Measurements from ENCODE around the gene SLC35F3. TPM values are rescaled to one million over a fixed set of nuclear protein-coding genes. Genes with fewer than 3 reads are reported as not detected.

The SLC35F3 gene
- under 1 TPM in 1 of 4 donors, not detected in 3; 0.82 TPM for total RNA-seq

GRCh38 chr1:233904633-233905415, at the start of gene SLC35F3:
Gene SLC35F3 (plus strand): TSS chr1:233904676.
- no peak for DNase-seq
- peaks cover 15 to 30% (median 22%) of the 10 kb centered on the region in 3 donors for H3K27me3 ChIP-seq
- intact Hi-C loops (cut with DNase I; ENCODE audit: low total_unique reads), result no loop called here
- no peaks in the 10 kb centered on the region for H3K9me3 ChIP-seq
- no peaks in the 10 kb centered on the region for H3K4me1 ChIP-seq
- TF ChIP-seq POLR2A (IDR thresholded peaks at IDR 0.05), result no peak
- TF ChIP-seq, protein P1, sequence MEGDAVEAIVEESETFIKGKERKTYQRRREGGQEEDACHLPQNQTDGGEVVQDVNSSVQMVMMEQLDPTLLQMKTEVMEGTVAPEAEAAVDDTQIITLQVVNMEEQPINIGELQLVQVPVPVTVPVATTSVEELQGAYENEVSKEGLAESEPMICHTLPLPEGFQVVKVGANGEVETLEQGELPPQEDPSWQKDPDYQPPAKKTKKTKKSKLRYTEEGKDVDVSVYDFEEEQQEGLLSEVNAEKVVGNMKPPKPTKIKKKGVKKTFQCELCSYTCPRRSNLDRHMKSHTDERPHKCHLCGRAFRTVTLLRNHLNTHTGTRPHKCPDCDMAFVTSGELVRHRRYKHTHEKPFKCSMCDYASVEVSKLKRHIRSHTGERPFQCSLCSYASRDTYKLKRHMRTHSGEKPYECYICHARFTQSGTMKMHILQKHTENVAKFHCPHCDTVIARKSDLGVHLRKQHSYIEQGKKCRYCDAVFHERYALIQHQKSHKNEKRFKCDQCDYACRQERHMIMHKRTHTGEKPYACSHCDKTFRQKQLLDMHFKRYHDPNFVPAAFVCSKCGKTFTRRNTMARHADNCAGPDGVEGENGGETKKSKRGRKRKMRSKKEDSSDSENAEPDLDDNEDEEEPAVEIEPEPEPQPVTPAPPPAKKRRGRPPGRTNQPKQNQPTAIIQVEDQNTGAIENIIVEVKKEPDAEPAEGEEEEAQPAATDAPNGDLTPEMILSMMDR (IDR thresholded peaks at IDR 0.05 in 4 of 5, conservative IDR thresholded peaks at IDR 0.05 in 1 of 5), result no peak
- no peak within 1 kb of the TSS for H3K27ac ChIP-seq
- no peaks in the 10 kb centered on the region for H3K36me3 ChIP-seq
- no peak within 1 kb of the TSS for H3K4me3 ChIP-seq
- in situ Hi-C loops (cut with MboI; ENCODE audit: low sequenced_read_pairs in 4 of 4), result no loop called here
- ATAC-seq, result no peak

DNA sequence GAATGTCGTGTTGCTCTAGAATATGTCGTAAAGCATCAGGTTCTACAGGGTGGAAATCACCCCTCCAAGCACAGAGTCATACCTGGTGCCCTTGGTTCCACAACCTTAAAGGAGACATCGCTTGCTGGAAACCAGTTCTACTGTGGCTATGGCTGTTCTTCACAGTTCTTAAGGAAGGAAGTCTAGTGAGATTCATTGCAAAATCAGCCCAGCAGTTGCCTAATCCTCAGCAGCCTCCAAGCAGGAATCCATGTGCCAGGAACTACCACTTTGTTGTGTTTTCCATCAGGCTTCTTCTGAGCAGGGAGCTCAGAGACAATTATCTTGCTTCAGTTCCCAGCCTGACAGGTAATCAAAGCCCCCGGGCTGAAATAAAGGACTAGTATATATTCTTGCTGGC, 45.0 kb upstream of the SLC35F3 start:
- in situ Hi-C loops (cut with MboI; ENCODE audit: low sequenced_read_pairs in 4 of 4), result no loop called here
- TF ChIP-seq POLR2A (IDR thresholded peaks at IDR 0.05), result no peak
- TF ChIP-seq, protein P1 (IDR thresholded peaks at IDR 0.05 in 4 of 5, conservative IDR thresholded peaks at IDR 0.05 in 1 of 5), result no peak
- ATAC-seq (no peak), DNase-seq (no peak)
- intact Hi-C loops (cut with DNase I; ENCODE audit: low total_unique reads), result no loop called here
- Histone ChIP-seq H3K27me3 (no peaks in the 10 kb centered on the region), H3K4me3 (no peak overlapping the region), H3K9me3 (no peaks in the 10 kb centered on the region), H3K27ac (no peak overlapping the region), H3K4me1 (no peaks in the 10 kb centered on the region), H3K36me3 (no peaks in the 10 kb centered on the region)

DNA sequence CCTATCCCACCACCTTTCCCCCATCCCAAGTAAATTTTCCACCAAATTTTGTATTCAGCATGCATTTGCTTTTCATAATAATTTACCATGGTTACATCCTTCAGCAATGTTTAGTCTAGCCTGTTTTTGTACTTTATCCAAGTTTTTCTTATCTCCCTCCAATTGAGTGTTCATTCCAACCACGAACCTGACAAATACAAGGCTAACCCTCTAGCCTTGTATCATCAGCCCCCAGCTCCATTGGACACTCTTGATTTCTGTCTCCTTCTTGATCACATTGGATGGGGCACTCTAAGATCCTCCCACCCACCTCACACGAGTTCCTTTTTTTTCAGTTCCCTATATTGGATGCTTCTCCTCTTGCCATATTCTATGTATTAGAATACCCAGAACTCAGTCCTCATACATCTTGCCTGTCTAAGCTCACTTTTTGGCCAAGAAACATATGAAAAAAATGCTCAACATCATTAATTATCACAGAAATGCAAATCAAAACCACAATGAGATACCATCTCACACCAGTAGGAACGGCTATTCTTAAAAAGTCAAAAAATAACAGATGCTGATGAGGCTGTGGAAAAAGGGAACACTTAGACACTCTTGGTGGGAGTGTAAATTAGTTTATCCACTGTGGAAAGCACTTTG, 40.5 kb upstream of the SLC35F3 start:
- no peak for TF ChIP-seq POLR2A (IDR thresholded peaks at IDR 0.05)
- TF ChIP-seq, protein P1 (IDR thresholded peaks at IDR 0.05 in 4 of 5, conservative IDR thresholded peaks at IDR 0.05 in 1 of 5), result no peak
- Histone ChIP-seq H3K4me1 (no peaks in the 10 kb centered on the region), H3K27me3 (no peaks in the 10 kb centered on the region), H3K9me3 (no peaks in the 10 kb centered on the region), H3K36me3 (no peaks in the 10 kb centered on the region), H3K4me3 (no peak overlapping the region), H3K27ac (no peak overlapping the region)
- ATAC-seq (no peak), DNase-seq (no peak)
- intact Hi-C loops (cut with DNase I; ENCODE audit: low total_unique reads), result no loop called here
- in situ Hi-C loops (cut with MboI; ENCODE audit: low sequenced_read_pairs in 4 of 4), result no loop called here

DNA sequence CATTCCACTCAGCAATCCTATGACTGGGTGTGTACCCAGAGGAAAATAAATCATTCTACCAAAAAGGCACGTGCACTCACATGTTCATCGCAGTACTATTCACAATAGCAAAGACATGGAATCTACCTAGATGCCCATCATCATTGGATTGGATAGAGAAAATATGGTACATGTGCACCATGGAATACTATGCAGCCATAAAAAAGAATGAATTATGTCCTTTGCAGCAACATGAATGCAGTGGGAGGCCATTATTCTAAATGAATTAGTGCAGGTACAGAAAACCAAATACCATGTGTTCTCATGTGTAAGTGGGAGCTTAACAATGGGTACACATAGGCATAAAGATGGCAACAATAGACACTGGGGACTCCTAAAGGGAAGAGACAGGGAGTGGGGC, 39.9 kb upstream of the SLC35F3 start:
- TF ChIP-seq, protein P1 (IDR thresholded peaks at IDR 0.05 in 4 of 5, conservative IDR thresholded peaks at IDR 0.05 in 1 of 5), result no peak
- TF ChIP-seq POLR2A (IDR thresholded peaks at IDR 0.05), result no peak
- in situ Hi-C loops (cut with MboI; ENCODE audit: low sequenced_read_pairs in 4 of 4) (no loop called here), intact Hi-C loops (cut with DNase I; ENCODE audit: low total_unique reads) (no loop called here)
- no peaks in the 10 kb centered on the region for H3K27me3 ChIP-seq
- ATAC-seq, result no peak
- H3K36me3 ChIP-seq, result no peaks in the 10 kb centered on the region
- DNase-seq, result no peak
- no peaks in the 10 kb centered on the region for H3K9me3 ChIP-seq
- H3K4me1 ChIP-seq, result no peaks in the 10 kb centered on the region
- H3K4me3 ChIP-seq, result no peak overlapping the region
- no peak overlapping the region for H3K27ac ChIP-seq
